Stimulated activated CD8-positive, alpha-beta memory T cell treated with anti-CD3 and anti-CD28 coated beads, Interleukin-4, amount 100 ng/mL, for 48 hours (primary cell): Measurements from ENCODE around the gene CIDEB.
A peak's percentile ranks its signal among the peaks of the same experiment; 100 is the strongest.

Source experiments
- DNase-seq: peaks from one replicate; pipeline ENCODE4 v3.0.0-alpha.2; 2020

The CIDEB gene

DNA sequence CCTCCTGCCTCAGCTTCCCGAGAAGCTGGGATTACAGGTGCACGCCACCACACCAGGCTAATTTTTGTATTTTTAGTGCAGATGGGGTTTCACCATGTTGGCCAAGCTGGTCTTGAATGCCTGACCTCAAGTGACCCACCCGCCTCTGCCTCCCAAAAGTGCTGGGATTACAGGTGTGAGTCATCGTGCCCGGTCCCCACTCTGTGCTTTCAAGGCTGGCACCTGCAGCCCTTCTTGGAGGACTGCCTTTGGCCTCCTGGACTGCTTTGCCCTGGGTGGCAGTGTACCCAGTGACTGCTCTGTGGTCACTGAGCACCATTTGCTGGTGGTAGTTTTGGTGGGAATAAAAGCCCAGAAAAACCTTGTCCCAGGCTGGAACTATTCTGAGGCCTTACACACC, 20.8 kb downstream of the CIDEB start:
- no peak for DNase-seq

- no peak for DNase-seq
Measured at GRCh38 chr14:24285351-24285750, 22.4 kb downstream of the CIDEB start.

DNA sequence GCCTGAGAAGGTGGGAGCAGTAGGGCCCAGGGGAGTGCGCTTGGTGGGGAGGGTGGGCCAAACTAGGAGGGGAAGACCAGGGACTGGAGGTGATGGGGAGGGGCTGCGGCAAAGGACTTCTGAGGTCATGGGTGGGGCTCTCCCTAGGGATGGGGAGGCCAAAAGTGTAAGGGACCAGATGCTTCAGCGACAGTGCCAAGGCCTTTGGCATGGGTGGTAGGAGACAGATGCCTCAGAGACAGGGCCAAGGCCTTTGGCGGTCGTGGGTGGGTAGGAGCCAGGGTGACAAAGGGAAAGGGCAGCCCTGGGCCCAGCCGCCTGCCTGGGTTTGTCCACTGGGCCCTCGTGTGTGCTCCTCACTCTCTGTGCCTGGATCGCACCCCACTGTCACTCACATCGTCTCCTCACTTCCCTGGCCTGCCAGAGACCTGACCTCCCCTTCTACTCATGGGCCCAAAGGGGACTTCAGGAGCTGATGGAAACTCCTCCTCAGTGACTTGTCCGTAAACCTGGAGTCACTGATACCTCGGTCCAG, 23.2 kb downstream of the CIDEB start:
- no peak for DNase-seq

DNA sequence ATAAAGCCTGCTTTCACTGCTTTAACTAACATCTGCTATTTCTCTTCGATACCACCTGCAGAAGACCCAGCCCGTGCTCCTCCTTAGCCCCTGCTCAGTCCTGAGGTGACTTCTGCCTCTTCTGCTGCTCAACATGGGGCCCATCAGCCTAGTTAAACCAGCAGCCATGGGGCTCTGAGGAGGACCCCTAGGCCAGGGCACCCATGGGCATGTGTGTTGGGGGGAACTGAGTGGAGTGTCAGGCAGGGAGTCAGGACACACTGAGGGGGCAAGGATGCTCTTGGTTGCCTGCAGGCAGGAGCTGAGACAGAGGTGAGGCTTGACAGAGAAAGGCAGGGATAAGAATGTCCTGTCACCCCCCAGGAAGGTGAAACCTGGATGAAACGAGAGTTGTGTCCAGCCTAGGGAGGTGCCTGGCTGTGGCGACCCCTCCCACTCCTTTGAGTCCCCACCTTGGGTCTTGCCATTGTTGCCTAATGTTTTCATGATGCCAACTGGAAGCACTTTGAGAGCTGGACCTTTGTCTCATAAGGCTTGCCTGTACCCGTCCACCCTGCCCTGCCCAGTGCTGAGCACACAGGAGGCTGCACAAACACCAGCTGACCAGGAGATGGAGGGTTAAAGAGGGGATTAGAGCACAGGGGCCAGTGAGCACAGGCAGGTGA, 23.8 kb downstream of the CIDEB start:
- no peak for DNase-seq

- no peak for DNase-seq
Measured at GRCh38 chr14:24282736-24283135, 25.0 kb downstream of the CIDEB start.

- no peak for DNase-seq
Measured at GRCh38 chr14:24281636-24282035, 26.1 kb downstream of the CIDEB start.

- DNase-seq = no peak
Measured at GRCh38 chr14:24280797-24281460, 26.8 kb downstream of the CIDEB start.

DNA sequence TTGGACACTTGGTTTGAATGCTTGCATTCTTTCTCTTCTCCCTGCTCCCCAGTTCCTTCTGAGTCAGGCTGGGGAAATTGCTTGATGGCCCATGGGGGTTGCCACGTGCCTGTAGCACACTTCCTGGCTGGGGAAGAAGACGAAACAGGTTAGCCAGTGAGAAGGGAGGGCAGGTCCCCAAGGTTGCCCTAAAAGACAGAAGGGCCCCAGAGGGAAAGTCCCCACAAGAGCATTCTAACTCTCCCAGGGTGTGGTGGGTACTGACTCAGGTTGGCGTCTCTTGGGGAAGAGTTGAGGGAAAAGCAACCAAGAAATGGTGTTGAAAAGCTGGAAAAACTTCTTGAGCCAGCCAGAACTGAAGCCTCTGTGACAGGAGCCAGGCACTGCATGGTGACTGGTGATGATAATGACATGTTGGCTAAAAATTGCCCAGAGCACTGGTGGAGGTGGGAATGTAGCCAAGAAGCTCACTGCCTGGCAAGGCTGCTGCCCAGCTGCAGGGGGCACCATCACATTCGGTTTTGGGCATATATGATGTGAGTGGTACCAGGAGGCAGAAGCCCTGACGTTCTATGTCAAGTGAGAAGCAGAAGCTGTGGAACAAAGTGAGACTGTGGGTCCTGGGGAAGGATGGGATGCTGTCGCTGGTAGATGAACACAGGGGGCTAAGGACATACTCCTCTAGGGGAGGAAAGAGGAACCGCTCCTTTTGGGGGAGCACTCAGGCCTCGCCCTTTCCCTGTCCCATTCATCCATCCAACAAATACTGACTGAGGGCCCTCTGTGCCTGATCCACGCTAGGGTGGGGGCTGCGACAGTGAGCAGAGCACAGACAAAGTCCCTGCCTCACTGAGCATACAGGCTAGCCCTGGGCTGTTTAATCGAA, 28.2 kb downstream of the CIDEB start:
- DNase-seq = peak; percentile 63

DNA sequence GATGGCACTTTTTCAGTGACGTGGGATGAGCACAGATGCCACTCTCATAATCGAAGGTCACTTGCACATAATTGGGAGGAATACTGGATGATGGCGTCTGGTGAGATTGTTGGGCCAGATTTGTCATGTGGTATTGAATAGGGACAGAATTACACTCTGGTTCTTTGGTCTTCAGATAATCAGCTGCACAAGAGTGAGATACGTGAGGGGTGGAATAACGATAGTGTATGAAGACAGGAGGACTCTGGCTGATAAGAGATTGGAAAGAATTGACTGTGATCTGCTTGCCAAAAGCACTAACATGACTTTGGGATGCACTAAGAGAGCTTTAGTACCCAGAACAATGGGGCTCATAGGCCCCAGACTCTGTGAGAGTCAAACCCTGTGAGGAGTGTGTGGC, 29.4 kb downstream of the CIDEB start:
- DNase-seq = no peak

GRCh38 chr14:24277606-24278321, 30.0 kb downstream of the CIDEB start:
- DNase-seq = peak; percentile 51

- DNase-seq = no peak
Measured at GRCh38 chr14:24277071-24277470, 30.7 kb downstream of the CIDEB start.

DNA sequence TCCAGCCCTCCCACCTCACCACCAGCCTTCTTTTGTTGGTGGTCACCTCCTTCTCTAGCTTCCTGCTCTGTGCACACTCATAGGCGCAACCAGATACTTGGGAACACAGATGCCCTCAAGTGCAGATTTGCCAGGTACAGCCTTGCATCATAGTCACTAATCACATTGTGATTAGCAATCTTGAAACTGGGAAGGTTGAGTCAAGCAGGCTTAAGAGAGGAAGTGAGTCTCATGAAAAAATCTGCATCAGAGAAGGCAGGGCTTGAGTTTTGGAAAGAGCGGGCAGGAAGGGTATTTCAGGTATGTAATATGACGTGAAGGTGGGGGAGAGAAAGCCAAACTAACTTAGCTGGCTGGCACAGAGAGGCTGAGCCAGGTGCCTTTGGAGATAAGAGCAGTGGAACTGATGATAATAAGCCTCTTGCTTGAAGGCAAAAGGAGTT, 33.7 kb downstream of the CIDEB start:
- DNase-seq = peak; percentile 63

GRCh38 chr14:24273422-24273998, 34.3 kb downstream of the CIDEB start:
- no peak for DNase-seq

GRCh38 chr14:24272467-24272866, 35.3 kb downstream of the CIDEB start:
- DNase-seq = no peak

GRCh38 chr14:24271834-24272263, 35.9 kb downstream of the CIDEB start:
- DNase-seq = no peak

GRCh38 chr14:24271134-24271833, 36.5 kb downstream of the CIDEB start, which contains the start of gene RABGGTA:
TSS of gene RABGGTA (minus strand) at chr14:24271597. CDS start at chr14:24271115, 482 bp downstream.
- peak; percentile 90 for DNase-seq

GRCh38 chr14:24270537-24271133, 37.1 kb downstream of the CIDEB start:
- DNase-seq = no peak

- no peak for DNase-seq
Measured at GRCh38 chr14:24269910-24270536, 37.8 kb downstream of the CIDEB start.

DNA sequence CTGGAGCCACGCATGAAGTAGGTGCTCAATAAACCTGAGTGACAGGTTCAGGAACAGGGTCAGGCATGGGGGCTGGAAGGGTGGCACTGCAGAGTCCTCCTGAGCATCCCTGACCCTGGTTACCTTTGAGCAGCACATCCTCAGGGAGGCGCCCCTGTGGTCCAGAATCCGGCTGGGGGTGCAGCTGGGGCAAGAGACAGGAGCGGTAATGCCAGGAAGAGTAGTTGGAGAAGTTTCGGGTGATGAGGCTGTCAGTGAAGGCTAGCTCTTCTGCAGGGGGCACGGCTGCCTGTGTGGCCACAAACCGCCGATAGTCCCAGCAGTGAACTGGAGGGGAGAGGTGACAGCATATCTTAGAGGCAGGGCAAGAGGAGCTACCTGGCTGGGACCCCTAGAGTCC, 38.4 kb downstream of the CIDEB start:
- no peak for DNase-seq

- no peak for DNase-seq
Measured at GRCh38 chr14:24268225-24268624, 39.6 kb downstream of the CIDEB start.

GRCh38 chr14:24267516-24267915, 40.3 kb downstream of the CIDEB start:
- DNase-seq = no peak
